NCI-H2171 treated with DMSO at 0.1 percent for 48 hours (cell line): ENCODE measurements around the gene CARS2.
"Not testable (repeated sequence)": the region's sequence is repeated elsewhere in the genome, so short reads cannot be mapped to it uniquely, and the experiment has no call there.

Source experiments
- DNase-seq: peaks from one replicate; lab custom pipeline; 2025; lab: John Stamatoyannopoulos, UW

Gene CARS2

DNA sequence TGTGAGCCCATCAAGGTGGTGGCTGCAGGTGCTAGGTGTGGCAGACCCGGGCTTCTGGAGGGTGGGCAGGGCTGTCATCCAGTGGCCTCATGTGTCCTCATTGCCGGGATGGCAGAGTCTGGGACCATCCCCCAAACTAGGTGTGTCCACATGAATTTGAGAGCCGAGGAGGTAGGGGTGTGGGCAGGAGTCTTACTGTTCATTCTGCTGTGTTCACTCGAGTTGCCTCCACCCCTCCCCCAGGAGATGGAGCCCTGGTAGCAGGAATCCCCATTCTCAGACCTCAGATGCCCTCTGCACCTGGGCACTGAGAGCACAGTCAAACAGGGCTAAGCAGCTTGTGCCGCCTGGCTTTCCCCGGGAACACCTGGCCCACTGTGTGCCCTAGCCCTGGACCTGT lies 68.2 kb downstream of the CARS2 start:
- DNase-seq: no peak

- no peak for DNase-seq
Measured at GRCh38 chr13:110637275-110637674, 68.6 kb downstream of the CARS2 start.

DNA sequence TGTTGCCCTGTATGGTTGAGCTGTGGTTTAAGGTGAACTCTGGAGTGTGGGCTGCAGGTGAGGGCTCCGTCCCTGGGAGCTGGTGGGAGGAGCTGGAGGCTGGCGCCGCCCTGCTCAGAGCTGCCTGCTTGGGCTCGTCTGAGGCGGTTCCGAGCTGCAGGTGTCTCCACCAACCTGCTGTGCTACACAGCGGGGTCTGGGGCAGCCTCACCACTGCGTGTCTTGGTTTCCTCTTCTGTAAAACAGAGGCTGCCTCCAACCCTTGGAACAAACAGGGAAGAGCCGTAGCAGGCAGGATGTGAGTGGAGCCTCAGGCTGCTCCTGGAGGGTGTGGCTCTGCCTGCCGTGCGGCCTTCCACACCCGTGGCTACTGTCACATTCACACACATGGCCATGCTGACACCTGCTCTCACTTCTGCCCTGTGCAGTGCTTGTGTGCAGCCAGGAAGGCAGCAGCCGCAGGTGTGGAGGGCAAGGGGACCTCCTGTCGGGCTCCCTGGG lies 69.2 kb downstream of the CARS2 start:
- DNase-seq: no peak

DNA sequence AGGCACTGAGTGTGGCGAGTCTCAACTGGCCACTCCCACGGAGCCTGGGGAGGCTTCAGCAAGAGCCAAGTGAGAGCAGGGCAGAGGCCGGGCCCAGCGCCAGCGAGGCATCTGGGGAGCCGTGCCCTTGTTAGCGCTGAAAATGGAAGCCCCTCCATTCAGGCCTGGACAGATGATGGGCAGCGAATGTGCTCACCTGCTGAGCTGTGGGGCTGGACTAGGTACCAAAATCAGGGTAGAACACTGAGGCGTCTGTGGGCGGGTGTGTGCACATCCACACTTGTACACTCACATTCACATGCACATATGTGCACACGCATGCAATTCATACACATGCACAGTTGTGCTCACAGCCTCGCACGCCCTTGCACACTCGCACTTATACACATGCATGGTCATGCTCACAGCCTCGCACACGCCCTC lies 69.9 kb downstream of the CARS2 start:
- DNase-seq: no peak

GRCh38 chr13:110635405-110636002 lies 70.4 kb downstream of the CARS2 start:
- no peak for DNase-seq

GRCh38 chr13:110634558-110634957 lies 71.4 kb downstream of the CARS2 start:
- DNase-seq: no peak

- DNase-seq: no peak
Measured at GRCh38 chr13:110633776-110634175, 72.1 kb downstream of the CARS2 start.

DNA sequence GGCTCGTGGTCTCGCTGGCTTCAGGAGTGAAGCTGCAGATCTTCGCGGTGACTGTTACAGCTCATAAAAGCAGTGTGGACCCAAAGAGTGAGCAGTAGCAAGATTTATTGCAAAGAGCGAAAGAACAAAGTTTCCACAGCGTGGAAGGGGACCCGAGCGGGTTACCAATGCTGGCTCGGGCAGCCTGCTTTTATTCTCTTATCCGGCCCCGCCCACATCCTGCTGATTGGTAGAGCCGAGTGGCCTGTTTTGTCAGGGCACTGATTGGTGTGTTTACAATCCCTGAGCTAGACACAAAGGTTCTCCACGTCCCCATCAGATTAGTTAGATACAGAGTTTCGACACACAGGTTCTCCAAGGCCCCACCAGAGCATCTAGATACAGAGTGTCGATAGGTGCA lies 73.7 kb downstream of the CARS2 start:
- DNase-seq: not testable (repeated sequence)

GRCh38 chr13:110630566-110631119 lies 75.3 kb downstream of the CARS2 start:
- DNase-seq: no peak

GRCh38 chr13:110629735-110630134 lies 76.2 kb downstream of the CARS2 start:
- DNase-seq: no peak

GRCh38 chr13:110628952-110629701 lies 76.8 kb downstream of the CARS2 start:
- no peak for DNase-seq

GRCh38 chr13:110628477-110628793 lies 77.5 kb downstream of the CARS2 start:
- no peak for DNase-seq

GRCh38 chr13:110627761-110628476 lies 78.0 kb downstream of the CARS2 start:
- DNase-seq: no peak

GRCh38 chr13:110627351-110627750 lies 78.6 kb downstream of the CARS2 start:
- DNase-seq: no peak

- DNase-seq: no peak
Measured at GRCh38 chr13:110626521-110626920, 79.4 kb downstream of the CARS2 start.

- DNase-seq: no peak
Measured at GRCh38 chr13:110625771-110626321, 80.1 kb downstream of the CARS2 start.

GRCh38 chr13:110624766-110625756 lies 80.9 kb downstream of the CARS2 start:
- DNase-seq: no peak

GRCh38 chr13:110620596-110620995 lies 85.3 kb downstream of the CARS2 start:
- no peak for DNase-seq

- no peak for DNase-seq
Measured at GRCh38 chr13:110618780-110619179, 87.1 kb downstream of the CARS2 start.

DNA sequence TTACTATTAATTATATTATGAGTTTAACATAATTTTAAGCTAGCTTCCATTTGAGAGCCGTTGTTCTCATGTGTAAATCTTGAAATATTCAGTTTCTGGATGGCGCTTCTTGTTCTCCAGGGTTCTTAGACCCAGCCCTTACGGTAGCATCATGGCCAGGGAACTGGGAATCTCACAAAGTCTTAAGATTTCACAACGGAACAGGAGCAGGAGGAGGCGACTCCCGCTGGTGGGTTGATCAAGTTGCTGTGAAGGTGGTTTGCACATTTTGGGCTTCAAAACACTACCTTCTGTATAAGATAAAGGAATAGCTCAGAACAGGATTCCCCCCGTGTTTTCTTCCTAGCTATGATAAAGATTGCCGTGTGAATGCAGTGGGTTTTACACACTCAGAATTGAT lies 87.7 kb downstream of the CARS2 start:
- no peak for DNase-seq
